Smooth muscle cell of trachea (primary cell): ENCODE data around the gene ANKRD40. TPM values are rescaled to one million over a fixed set of nuclear protein-coding genes. Genes with fewer than 3 reads are reported as not detected.

ENCODE experiments used
- total RNA-seq: library from RNA; depleted of rRNA; stranded (reverse); fragments of >200 nt; gene quantifications from 2 replicates; pipeline ENCODE4 v1.2.1, GENCODE V29; 2014

ANKRD40 gene
- 33.2 and 34.8 TPM in 2 replicates for total RNA-seq

GRCh38 chr17:50707289-50708049 lies at the start of gene ANKRD40:
TSS of gene ANKRD40 (minus strand) at chr17:50707914. CDS start at chr17:50707654, 260 bp downstream.

GRCh38 chr17:50719144-50719923 lies 11.6 kb upstream of the ANKRD40 start, which contains the start of gene LUC7L3:
TSS of gene LUC7L3 (plus strand) at chr17:50719603. CDS start at chr17:50719733, 130 bp downstream.

Other genes starting within 250 kb of the ANKRD40 start
- not detected in 2 replicates for gene CHAD, start 239.0 kb downstream of the ANKRD40 start, total RNA-seq
- gene RSAD1, start 229.1 kb downstream of the ANKRD40 start, total RNA-seq = 20.5 and 24.0 TPM in 2 replicates
- 1.5 and 2.8 TPM in 2 replicates for gene MYCBPAP, start 199.5 kb downstream of the ANKRD40 start, total RNA-seq
- gene EPN3, start 175.2 kb downstream of the ANKRD40 start, total RNA-seq = under 0.01 TPM in 1 of 2 replicates, not detected in the other
- gene SPATA20, start 160.7 kb downstream of the ANKRD40 start, total RNA-seq = 90.5 and 141 TPM in 2 replicates
- gene CACNA1G, start 147.2 kb downstream of the ANKRD40 start, total RNA-seq = 0.87 and 1.7 TPM in 2 replicates
- 9.7 and 21.2 TPM in 2 replicates for gene ABCC3, start 73.0 kb downstream of the ANKRD40 start, total RNA-seq
- gene LUC7L3, start 11.7 kb upstream of the ANKRD40 start, total RNA-seq = 21.2 and 29.5 TPM in 2 replicates
- gene ANKRD40CL, start 59.6 kb upstream of the ANKRD40 start, total RNA-seq = not detected in 2 replicates
- gene WFIKKN2, start 127.7 kb upstream of the ANKRD40 start, total RNA-seq = 0.15 and 0.17 TPM in 2 replicates
- gene TOB1, start 158.4 kb upstream of the ANKRD40 start, total RNA-seq = 24.1 and 24.6 TPM in 2 replicates